Heart left ventricle (tissue), 16 donors: ENCODE data around the gene PKN1. TPM values are rescaled to one million over a fixed set of nuclear protein-coding genes. Genes with fewer than 3 reads are reported as not detected.
"Not testable (repeated sequence)": the region's sequence is repeated elsewhere in the genome, so short reads cannot be mapped to it uniquely, and the experiment has no call there.

Experiments
- ATAC-seq, 4 donors: fragments of 200-7000 bp; cut with Tn5 transposase; one replicate each; pipeline ENCODE4 v1.9.1; 2020 to 2022; ENCODE audit warnings: moderate library complexity in 4 of 4, mild to moderate bottlenecking in 3 of 4, moderate number of reproducible peaks in 1 of 4
- DNase-seq, 5 donors: peaks; one replicate each; pipeline ENCODE4 v3.0.0-alpha.2; 2020
- H3K27ac ChIP-seq, 12 donors: fragments of 200-600 bp; sonication (generic) in 4 of 12; one replicate each; pipeline versions ENCODE4 v1.5.0 to v1.8.0; 2016 to 2022; ENCODE audit warnings: mild to moderate bottlenecking in 2 of 12
- H3K27me3 ChIP-seq, 9 donors: fragments of 200-600 bp; sonication (generic) in 2 of 9; one replicate each; pipeline versions ENCODE4 v1.5.1 to v1.8.0; 2016 to 2022; ENCODE audit warnings: mild to moderate bottlenecking in 3 of 9
- H3K36me3 ChIP-seq, 9 donors: fragments of 200-600 bp; sonication (generic) in 2 of 9; one replicate each; pipeline versions ENCODE4 v1.5.0 to v1.8.0; 2018 to 2022; ENCODE audit warnings: mild to moderate bottlenecking in 2 of 9
- H3K4me1 ChIP-seq, 12 donors: fragments of 200-600 bp; sonication (generic) in 4 of 12; one replicate each; pipeline versions ENCODE4 v1.5.0 to v1.8.0; 2016 to 2022; ENCODE audit warnings: mild to moderate bottlenecking in 3 of 12
- H3K4me3 ChIP-seq, 12 donors: fragments of 200-600 bp; sonication (generic) in 4 of 12; one replicate each; pipeline versions ENCODE4 v1.5.0 to v1.8.0; 2017 to 2022; ENCODE audit warnings: mild to moderate bottlenecking in 9 of 12, moderate library complexity in 4 of 12
- H3K9me3 ChIP-seq, 12 donors: fragments of 200-600 bp; sonication (generic) in 4 of 12; one replicate each; pipeline versions ENCODE4 v1.5.0 to v1.8.0; 2016 to 2022; ENCODE audit warnings: mild to moderate bottlenecking in 1 of 12
- CTCF ChIP-seq, 12 donors: fragments of 200-600 bp; sonication (generic) in 4 of 12; IDR thresholded peaks; one replicate each; pipeline versions ENCODE4 v1.5.0 to v1.8.0; 2018 to 2022; ENCODE audit warnings: antibody characterized with exemption in 12 of 12, mild to moderate bottlenecking in 5 of 12
- POLR2A ChIP-seq, 2 donors: fragments of 450-650 bp; IDR thresholded peaks; one replicate each; pipeline ENCODE4 v1.6.1; 2017; ENCODE audit warnings: antibody characterized with exemption in 2 of 2, mild to moderate bottlenecking in 2 of 2, moderate library complexity in 2 of 2
- WGBS, 4 donors: extraction: QIAGEN DNeasy Blood & Tissue Kit in 2 of 4; methylation state at CpG; one replicate each; pipeline versions ENCODE4 v1.1.5 to v1.1.7; 2013 to 2018; 5-methylcytosine and 5-hydroxymethylcytosine counted together
- intact Hi-C, 10 donors: fragments of 100-400 bp; cut with DNase I; formaldehyde crosslinking; loops; one replicate each; pipeline versions ENCODE4 v1.11.1 to v1.14.2; 2022
- polyA plus RNA-seq, 2 donors: library from polyadenylated mRNA; stranded (reverse); fragments of 200-250 nt; gene quantifications; one replicate each; pipeline ENCODE4 v1.2.3, GENCODE V29; 2013
- total RNA-seq, 9 donors: library from RNA; depleted of rRNA in 2 of 9; stranded (reverse); fragments of >200 nt in 2 of 9; fragmentation: NEBNext Ultra II Directional in 3 of 9; extraction: Animal tissue kit (Norgen Biotek cat#: 25700) in 3 of 9; gene quantifications; one replicate each; pipeline versions ENCODE4 v1.1.0 to v1.2.4, GENCODE V29; 2016 to 2023
- donor health status: ischemic (EF 13 %, LVEDD 7.1; RV severe dilation, severe dysfunction).
- donor health status: healthy with polysubstance abuse.
- donor health status: DM: no; HTN: yes; CAD: no.
- donor health status: DM: no; HTN: no; CAD: no.
- donor health status: ischemic (EF 25% LVEDD 6.9; RV normal size, moderate dysfunction).
- donor health status: ischemic (EF 25% LVEDD 5.7; RV mildly dilated, moderate dysfunction).
- donor health status: healthy.
- donor health status: DM: yes; HTN: yes; CAD: no.
- donor health status: ischemic (EF 35%, LVEDD 5.7; RV mildly dilated, moderate dysfunction).
- donor health status: nonischemic (EF 11% LVEDD 7.7; RV severe dilation, severe dysfunction).
- donor health status: DM: yes; HTN: yes; CAD: no.
- donor health status: PGD.
- donor health status: ischemic (EF 29% LVEDD 5.4; RV normal size, mild dysfunction).
- donor health status: nonischemic (EF 23%, LVEDD 6.1; RV moderate dilation, normal function).

The PKN1 gene
- total and polyA plus RNA-seq, 11 donors, result 109 to 206 (median 131) TPM

- Histone ChIP-seq H3K4me1 (no peaks in the 10 kb centered on the region), H3K9me3 (no peaks in the 10 kb centered on the region), H3K27ac (no peak overlapping the region), H3K36me3 (peaks cover 0 to 93% (median 79%) of the 10 kb centered on the region in 9 donors), H3K4me3 (no peak overlapping the region), H3K27me3 (no peaks in the 10 kb centered on the region)
- WGBS, 4 donors, result 92 to 94% (median 92%) methylated on average over 9 of the region's 9 CpGs
- intact Hi-C loops, result loop anchor here in 1 of 10 donors (5.0 kb wide), 1 partner anchor 372 kb away; no protein-coding TSS in a partner anchor
- DNase-seq (no peak), ATAC-seq (no peak)
- TF ChIP-seq CTCF (IDR thresholded peaks at IDR 0.05) (no peak), POLR2A (IDR thresholded peaks at IDR 0.05) (no peak)
Observed at GRCh38 chr19:14395262-14395661, 37.8 kb upstream of the PKN1 start.

GRCh38 chr19:14395710-14396336 lies 37.3 kb upstream of the PKN1 start:
- Histone ChIP-seq H3K9me3 (no peaks in the 10 kb centered on the region), H3K27me3 (no peaks in the 10 kb centered on the region), H3K4me3 (no peak overlapping the region), H3K4me1 (no peaks in the 10 kb centered on the region), H3K27ac (no peak overlapping the region), H3K36me3 (peaks cover 0 to 93% (median 79%) of the 10 kb centered on the region in 9 donors)
- intact Hi-C loops, result loop anchor here in 1 of 10 donors (5.0 kb wide), 1 partner anchor 371 kb away; no protein-coding TSS in a partner anchor
- 75 to 94% (median 86%) methylated on average over 7 to 16 of the region's 16 CpGs for WGBS, 4 donors
- TF ChIP-seq CTCF (IDR thresholded peaks at IDR 0.05) (no peak), POLR2A (IDR thresholded peaks at IDR 0.05) (no peak)
- DNase-seq, result no peak
- peak in 2 of 4 donors; percentile 18 to 23 for ATAC-seq

GRCh38 chr19:14396730-14397129 lies 36.4 kb upstream of the PKN1 start:
- not testable (repeated sequence) for H3K9me3 ChIP-seq, H3K27ac ChIP-seq, ATAC-seq, H3K27me3 ChIP-seq, DNase-seq, H3K4me3 ChIP-seq, H3K4me1 ChIP-seq
- WGBS, 4 donors, result 94 to 100% (median 96%) methylated on average over 1 to 3 of the region's 3 CpGs; no CpG with 5 or more reads in 1 of the 4 donors
- intact Hi-C loops, result loop anchor here in 1 of 10 donors (5.0 kb wide), 1 partner anchor 371 kb away; no protein-coding TSS in a partner anchor
- H3K36me3 ChIP-seq, result peaks cover 0 to 93% (median 79%) of the 10 kb centered on the region in 9 donors

- not testable (repeated sequence) for H3K9me3 ChIP-seq, ATAC-seq, H3K27ac ChIP-seq, H3K4me1 ChIP-seq, DNase-seq, H3K27me3 ChIP-seq, H3K4me3 ChIP-seq
- 91 to 94% (median 93%) methylated on average over 12 to 16 of the region's 16 CpGs for WGBS, 4 donors
- peaks cover 0 to 93% (median 79%) of the 10 kb centered on the region in 9 donors for H3K36me3 ChIP-seq
- intact Hi-C loops, result loop anchor here in 1 of 10 donors (5.0 kb wide), 1 partner anchor 370 kb away; no protein-coding TSS in a partner anchor
Observed at GRCh38 chr19:14397168-14397567, 35.9 kb upstream of the PKN1 start.

- H3K9me3 ChIP-seq, result no peaks in the 10 kb centered on the region
- H3K27me3 ChIP-seq, result no peaks in the 10 kb centered on the region
- H3K4me1 ChIP-seq, result peaks cover 0 to 15% (median 0%) of the 10 kb centered on the region in 12 donors
- ATAC-seq, result no peak
- no peak overlapping the region for H3K4me3 ChIP-seq
- 89 to 95% (median 92%) methylated on average over 8 to 11 of the region's 11 CpGs for WGBS, 4 donors
- TF ChIP-seq CTCF (IDR thresholded peaks at IDR 0.05) (no peak), POLR2A (IDR thresholded peaks at IDR 0.05) (no peak)
- intact Hi-C loops, result loop anchor here in 2 of 10 donors (5.0 to 10.0 kb wide), 3 partner anchors 49 to 256 kb away; no protein-coding TSS in a partner anchor
- no peak for DNase-seq
- H3K27ac ChIP-seq, result no peak overlapping the region
- peaks cover 0 to 93% (median 79%) of the 10 kb centered on the region in 9 donors for H3K36me3 ChIP-seq
Observed at GRCh38 chr19:14400951-14401431, 32.1 kb upstream of the PKN1 start.
